Measurements from ENCODE around the gene PLXNB1.

The PLXNB1 gene

DNA sequence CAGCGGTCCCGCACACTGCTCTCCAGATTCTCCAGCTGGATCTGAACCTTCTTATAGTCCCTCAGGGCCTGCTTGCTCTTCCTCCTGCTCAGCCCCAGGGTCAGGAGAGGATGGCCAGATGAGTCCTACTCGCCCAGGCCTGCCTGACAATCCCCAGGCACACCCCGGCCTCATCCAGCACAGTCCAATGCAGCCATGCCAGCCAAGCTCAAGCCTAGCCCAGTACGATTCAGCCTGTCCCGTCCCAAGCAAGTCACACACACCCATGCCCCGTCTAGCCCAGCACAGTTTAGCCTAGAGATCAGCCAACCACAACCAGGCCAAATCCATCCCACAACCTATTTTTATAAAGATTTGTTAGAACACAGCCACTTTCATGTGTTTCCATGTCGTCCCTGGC is 16.8 kb downstream of the PLXNB1 start:
- TF ChIP-seq POLR2AphosphoS5 (IDR thresholded peaks at IDR 0.05; ENCODE audit: low read depth) = no peak
- TF ChIP-seq, protein P1, sequence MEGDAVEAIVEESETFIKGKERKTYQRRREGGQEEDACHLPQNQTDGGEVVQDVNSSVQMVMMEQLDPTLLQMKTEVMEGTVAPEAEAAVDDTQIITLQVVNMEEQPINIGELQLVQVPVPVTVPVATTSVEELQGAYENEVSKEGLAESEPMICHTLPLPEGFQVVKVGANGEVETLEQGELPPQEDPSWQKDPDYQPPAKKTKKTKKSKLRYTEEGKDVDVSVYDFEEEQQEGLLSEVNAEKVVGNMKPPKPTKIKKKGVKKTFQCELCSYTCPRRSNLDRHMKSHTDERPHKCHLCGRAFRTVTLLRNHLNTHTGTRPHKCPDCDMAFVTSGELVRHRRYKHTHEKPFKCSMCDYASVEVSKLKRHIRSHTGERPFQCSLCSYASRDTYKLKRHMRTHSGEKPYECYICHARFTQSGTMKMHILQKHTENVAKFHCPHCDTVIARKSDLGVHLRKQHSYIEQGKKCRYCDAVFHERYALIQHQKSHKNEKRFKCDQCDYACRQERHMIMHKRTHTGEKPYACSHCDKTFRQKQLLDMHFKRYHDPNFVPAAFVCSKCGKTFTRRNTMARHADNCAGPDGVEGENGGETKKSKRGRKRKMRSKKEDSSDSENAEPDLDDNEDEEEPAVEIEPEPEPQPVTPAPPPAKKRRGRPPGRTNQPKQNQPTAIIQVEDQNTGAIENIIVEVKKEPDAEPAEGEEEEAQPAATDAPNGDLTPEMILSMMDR (IDR thresholded peaks at IDR 0.05; ENCODE audit: insufficient read depth, low read length) = no peak
- TF ChIP-seq, protein P2, sequence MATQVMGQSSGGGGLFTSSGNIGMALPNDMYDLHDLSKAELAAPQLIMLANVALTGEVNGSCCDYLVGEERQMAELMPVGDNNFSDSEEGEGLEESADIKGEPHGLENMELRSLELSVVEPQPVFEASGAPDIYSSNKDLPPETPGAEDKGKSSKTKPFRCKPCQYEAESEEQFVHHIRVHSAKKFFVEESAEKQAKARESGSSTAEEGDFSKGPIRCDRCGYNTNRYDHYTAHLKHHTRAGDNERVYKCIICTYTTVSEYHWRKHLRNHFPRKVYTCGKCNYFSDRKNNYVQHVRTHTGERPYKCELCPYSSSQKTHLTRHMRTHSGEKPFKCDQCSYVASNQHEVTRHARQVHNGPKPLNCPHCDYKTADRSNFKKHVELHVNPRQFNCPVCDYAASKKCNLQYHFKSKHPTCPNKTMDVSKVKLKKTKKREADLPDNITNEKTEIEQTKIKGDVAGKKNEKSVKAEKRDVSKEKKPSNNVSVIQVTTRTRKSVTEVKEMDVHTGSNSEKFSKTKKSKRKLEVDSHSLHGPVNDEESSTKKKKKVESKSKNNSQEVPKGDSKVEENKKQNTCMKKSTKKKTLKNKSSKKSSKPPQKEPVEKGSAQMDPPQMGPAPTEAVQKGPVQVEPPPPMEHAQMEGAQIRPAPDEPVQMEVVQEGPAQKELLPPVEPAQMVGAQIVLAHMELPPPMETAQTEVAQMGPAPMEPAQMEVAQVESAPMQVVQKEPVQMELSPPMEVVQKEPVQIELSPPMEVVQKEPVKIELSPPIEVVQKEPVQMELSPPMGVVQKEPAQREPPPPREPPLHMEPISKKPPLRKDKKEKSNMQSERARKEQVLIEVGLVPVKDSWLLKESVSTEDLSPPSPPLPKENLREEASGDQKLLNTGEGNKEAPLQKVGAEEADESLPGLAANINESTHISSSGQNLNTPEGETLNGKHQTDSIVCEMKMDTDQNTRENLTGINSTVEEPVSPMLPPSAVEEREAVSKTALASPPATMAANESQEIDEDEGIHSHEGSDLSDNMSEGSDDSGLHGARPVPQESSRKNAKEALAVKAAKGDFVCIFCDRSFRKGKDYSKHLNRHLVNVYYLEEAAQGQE (IDR thresholded peaks at IDR 0.05; ENCODE audit: insufficient replicate concordance, low read depth) = no peak
- no peak for TF ChIP-seq GABPA (IDR thresholded peaks at IDR 0.05; ENCODE audit: low read depth)
- no peak for TF ChIP-seq SPI1 (IDR thresholded peaks at IDR 0.05; ENCODE audit: borderline replicate concordance, low read depth)
- no peak for DNase-seq (ENCODE audit: low read depth in 1 of 2, low spot score in 1 of 2)
- no peaks in the 10 kb centered on the region for H3K27me3 ChIP-seq (ENCODE audit: insufficient read depth, poor library complexity, severe bottlenecking)
- no peak overlapping the region for H3K27ac ChIP-seq (replicated peaks)
- H3K4me3 ChIP-seq (replicated peaks; ENCODE audit: insufficient read depth, low read length) = no peak overlapping the region

DNA sequence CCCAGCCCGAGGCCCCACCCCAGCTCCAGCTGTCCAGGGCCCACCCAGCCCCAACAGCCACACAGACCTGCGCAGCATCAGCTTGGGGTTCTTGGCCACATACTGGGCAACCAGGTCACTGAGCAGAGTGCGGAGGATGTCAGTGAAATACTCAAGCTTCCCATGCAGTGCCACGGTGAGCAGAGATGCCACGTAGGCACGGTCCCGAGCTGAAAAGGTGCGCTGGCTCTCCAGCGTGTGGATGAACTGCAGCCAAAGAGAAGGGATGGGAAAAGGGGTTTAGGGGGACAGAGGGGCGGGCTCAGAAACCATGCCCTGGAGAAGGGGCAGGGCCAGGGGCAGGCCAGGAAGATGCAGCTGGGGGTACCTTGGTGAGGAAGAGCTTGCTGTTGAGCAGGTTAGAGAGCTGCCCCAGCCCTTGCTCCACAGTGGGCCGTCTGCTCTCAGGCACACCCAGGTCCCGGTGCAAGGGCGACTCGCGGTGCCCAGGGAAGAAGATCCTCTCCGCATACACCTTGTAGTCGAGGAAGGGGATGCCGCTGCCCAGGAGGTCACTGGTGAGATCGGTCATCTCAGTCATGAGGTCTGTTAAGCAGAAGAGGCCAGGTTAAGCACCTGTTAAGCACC is 17.4 kb downstream of the PLXNB1 start:
- no peak overlapping the region for H3K4me3 ChIP-seq (replicated peaks; ENCODE audit: insufficient read depth, low read length)
- no peaks in the 10 kb centered on the region for H3K27me3 ChIP-seq (ENCODE audit: insufficient read depth, poor library complexity, severe bottlenecking)
- no peak for TF ChIP-seq GABPA (IDR thresholded peaks at IDR 0.05; ENCODE audit: low read depth)
- no peak for TF ChIP-seq SPI1 (IDR thresholded peaks at IDR 0.05; ENCODE audit: borderline replicate concordance, low read depth)
- no peak for TF ChIP-seq POLR2AphosphoS5 (IDR thresholded peaks at IDR 0.05; ENCODE audit: low read depth)
- TF ChIP-seq, protein P2 (IDR thresholded peaks at IDR 0.05; ENCODE audit: insufficient replicate concordance, low read depth) = no peak
- TF ChIP-seq, protein P1 (IDR thresholded peaks at IDR 0.05; ENCODE audit: insufficient read depth, low read length) = no peak
- no peak overlapping the region for H3K27ac ChIP-seq (replicated peaks)
- no peak for DNase-seq (ENCODE audit: low read depth in 1 of 2, low spot score in 1 of 2)

DNA sequence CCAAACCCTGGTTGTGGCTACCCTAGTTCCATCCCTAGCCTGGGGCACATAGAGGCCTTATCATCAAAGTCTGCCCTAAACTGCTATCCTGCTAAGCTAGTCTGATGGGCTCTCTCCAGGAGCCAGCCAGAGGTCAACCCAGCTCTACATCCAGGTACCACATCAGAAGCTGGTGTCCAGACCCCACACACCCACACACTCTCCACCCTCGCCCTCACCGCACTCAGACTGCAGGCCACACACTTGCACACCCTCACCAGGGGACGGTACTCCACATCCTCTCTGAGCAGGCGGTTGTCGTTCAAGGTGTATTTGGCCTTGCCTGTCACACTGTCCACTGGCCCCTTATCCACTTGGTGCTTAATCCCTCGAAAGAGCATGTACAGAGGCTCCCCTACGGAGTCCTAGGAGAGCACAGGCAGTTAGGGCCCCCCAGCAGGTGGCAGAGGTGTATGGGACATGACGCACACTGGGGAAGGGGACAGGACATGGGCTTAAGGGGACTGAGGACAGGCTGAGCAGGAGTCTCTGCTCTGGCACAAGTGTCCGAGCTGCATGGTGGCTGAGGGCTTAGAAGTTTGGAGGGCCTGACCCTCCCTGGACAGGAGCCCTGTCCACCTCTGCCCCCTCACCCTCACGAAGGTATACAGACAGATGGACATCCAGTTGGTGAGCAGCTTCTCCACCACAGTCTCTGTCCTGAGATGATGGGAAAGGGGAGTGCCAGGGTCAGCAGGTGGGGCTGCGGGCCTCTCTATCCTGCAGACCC is 18.1 kb downstream of the PLXNB1 start:
- no peaks in the 10 kb centered on the region for H3K27me3 ChIP-seq (ENCODE audit: insufficient read depth, poor library complexity, severe bottlenecking)
- no peak for DNase-seq (ENCODE audit: low read depth in 1 of 2, low spot score in 1 of 2)
- H3K4me3 ChIP-seq (replicated peaks; ENCODE audit: insufficient read depth, low read length) = no peak overlapping the region
- H3K27ac ChIP-seq (replicated peaks) = no peak overlapping the region
- no peak for TF ChIP-seq SPI1 (IDR thresholded peaks at IDR 0.05; ENCODE audit: borderline replicate concordance, low read depth)
- TF ChIP-seq GABPA (IDR thresholded peaks at IDR 0.05; ENCODE audit: low read depth) = no peak
- TF ChIP-seq, protein P2 (IDR thresholded peaks at IDR 0.05; ENCODE audit: insufficient replicate concordance, low read depth) = no peak
- TF ChIP-seq, protein P1 (IDR thresholded peaks at IDR 0.05; ENCODE audit: insufficient read depth, low read length) = no peak
- TF ChIP-seq POLR2AphosphoS5 (IDR thresholded peaks at IDR 0.05; ENCODE audit: low read depth) = no peak

Measured in HL-60 (cell line).